ENCODE data around the gene CTCFL. TPM values are rescaled to one million over a fixed set of nuclear protein-coding genes. Genes with fewer than 3 reads are reported as not detected.

Gene CTCFL
- total and polyA plus RNA-seq, 2 of the 13 experiments (the other 11 are each of a cell fraction or from before 2014, with no cell fraction given): 0.04 TPM; not detected in 1

GRCh38 chr20:57555457-57556184, 30.7 kb upstream of the CTCFL start (continued):
- TF ChIP-seq, protein P1, sequence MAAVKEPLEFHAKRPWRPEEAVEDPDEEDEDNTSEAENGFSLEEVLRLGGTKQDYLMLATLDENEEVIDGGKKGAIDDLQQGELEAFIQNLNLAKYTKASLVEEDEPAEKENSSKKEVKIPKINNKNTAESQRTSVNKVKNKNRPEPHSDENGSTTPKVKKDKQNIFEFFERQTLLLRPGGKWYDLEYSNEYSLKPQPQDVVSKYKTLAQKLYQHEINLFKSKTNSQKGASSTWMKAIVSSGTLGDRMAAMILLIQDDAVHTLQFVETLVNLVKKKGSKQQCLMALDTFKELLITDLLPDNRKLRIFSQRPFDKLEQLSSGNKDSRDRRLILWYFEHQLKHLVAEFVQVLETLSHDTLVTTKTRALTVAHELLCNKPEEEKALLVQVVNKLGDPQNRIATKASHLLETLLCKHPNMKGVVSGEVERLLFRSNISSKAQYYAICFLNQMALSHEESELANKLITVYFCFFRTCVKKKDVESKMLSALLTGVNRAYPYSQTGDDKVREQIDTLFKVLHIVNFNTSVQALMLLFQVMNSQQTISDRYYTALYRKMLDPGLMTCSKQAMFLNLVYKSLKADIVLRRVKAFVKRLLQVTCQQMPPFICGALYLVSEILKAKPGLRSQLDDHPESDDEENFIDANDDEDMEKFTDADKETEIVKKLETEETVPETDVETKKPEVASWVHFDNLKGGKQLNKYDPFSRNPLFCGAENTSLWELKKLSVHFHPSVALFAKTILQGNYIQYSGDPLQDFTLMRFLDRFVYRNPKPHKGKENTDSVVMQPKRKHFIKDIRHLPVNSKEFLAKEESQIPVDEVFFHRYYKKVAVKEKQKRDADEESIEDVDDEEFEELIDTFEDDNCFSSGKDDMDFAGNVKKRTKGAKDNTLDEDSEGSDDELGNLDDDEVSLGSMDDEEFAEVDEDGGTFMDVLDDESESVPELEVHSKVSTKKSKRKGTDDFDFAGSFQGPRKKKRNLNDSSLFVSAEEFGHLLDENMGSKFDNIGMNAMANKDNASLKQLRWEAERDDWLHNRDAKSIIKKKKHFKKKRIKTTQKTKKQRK (IDR thresholded peaks at IDR 0.05; ENCODE audit: low read length): no peak
- TF ChIP-seq TBP (CRISPR knock-in tag; IDR thresholded peaks at IDR 0.05) (no peak), SIN3A (IDR thresholded peaks at IDR 0.05; ENCODE audit: borderline replicate concordance, low read depth, low read length) (no peak), PRDM4 (CRISPR knock-in tag; IDR thresholded peaks at IDR 0.05; ENCODE audit: borderline replicate concordance) (no peak), HBP1 (CRISPR knock-in tag; IDR thresholded peaks at IDR 0.05; ENCODE audit: low read depth) (no peak; the same call in 1 of the 2 replicates), JARID2 (CRISPR knock-in tag; IDR thresholded peaks at IDR 0.05; ENCODE audit: insufficient replicate concordance) (no peak), ZNF256 (CRISPR knock-in tag; conservative IDR thresholded peaks at IDR 0.05) (no peak), HIVEP1 (CRISPR knock-in tag; IDR thresholded peaks at IDR 0.05) (no peak), HDAC2 (CRISPR knock-in tag; IDR thresholded peaks at IDR 0.05) (no peak), MEIS1 (CRISPR knock-in tag; IDR thresholded peaks at IDR 0.05; ENCODE audit: borderline replicate concordance) (no peak), STAT5B (CRISPR knock-in tag; IDR thresholded peaks at IDR 0.05) (no peak), NFATC3 (CRISPR knock-in tag; IDR thresholded peaks at IDR 0.05) (no peak), REL (CRISPR knock-in tag; conservative IDR thresholded peaks at IDR 0.05) (no peak)
- TF ChIP-seq, protein P2, sequence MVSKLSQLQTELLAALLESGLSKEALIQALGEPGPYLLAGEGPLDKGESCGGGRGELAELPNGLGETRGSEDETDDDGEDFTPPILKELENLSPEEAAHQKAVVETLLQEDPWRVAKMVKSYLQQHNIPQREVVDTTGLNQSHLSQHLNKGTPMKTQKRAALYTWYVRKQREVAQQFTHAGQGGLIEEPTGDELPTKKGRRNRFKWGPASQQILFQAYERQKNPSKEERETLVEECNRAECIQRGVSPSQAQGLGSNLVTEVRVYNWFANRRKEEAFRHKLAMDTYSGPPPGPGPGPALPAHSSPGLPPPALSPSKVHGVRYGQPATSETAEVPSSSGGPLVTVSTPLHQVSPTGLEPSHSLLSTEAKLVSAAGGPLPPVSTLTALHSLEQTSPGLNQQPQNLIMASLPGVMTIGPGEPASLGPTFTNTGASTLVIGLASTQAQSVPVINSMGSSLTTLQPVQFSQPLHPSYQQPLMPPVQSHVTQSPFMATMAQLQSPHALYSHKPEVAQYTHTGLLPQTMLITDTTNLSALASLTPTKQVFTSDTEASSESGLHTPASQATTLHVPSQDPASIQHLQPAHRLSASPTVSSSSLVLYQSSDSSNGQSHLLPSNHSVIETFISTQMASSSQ (IDR thresholded peaks at IDR 0.05; ENCODE audit: low read depth): no peak
- TF ChIP-seq, protein P2 (CRISPR knock-in tag; IDR thresholded peaks at IDR 0.05; ENCODE audit: borderline replicate concordance): no peak
